ENCODE results near the gene AGPAT2. TPM values are rescaled to one million over a fixed set of nuclear protein-coding genes. Genes with fewer than 3 reads are reported as not detected.

Gene AGPAT2
- total RNA-seq, 1 experiment from 2014 or later = 103 TPM

GRCh38 chr9:136701668-136702053 is 14.4 kb upstream of the AGPAT2 start:
- BruUV-seq (replicated peaks) = no TSS peak
- no peak overlapping the region for H3K4me3 ChIP-seq (ENCODE audit: low read length)
- intact Hi-C loops (cut with micrococcal nuclease) = no loop called here
- ChIA-PET CTCF (no interaction called here), POLR2A (ENCODE audit: unreplicated experiment) (no interaction called here)
- no peaks in the 10 kb centered on the region for H4K20me1 ChIP-seq (ENCODE audit: low read length)
- no peak overlapping the region for H2AFZ ChIP-seq (ENCODE audit: low read length)
- H3K36me3 ChIP-seq (ENCODE audit: low read depth, low read length) = no peaks in the 10 kb centered on the region
- H3K4me2 ChIP-seq (ENCODE audit: low read length) = no peak overlapping the region
- no peaks in the 10 kb centered on the region for H3K79me2 ChIP-seq (ENCODE audit: low read length)
- no peaks in the 10 kb centered on the region for H3K9me3 ChIP-seq (ENCODE audit: low read length)
- no peak for ATAC-seq
- H3K9me2 ChIP-seq (replicated peaks; ENCODE audit: low read length) = no peaks in the 10 kb centered on the region
- H3F3A ChIP-seq (ENCODE audit: low read length, unreplicated experiment) = no peaks in the 10 kb centered on the region
- H3K27me3 ChIP-seq (ENCODE audit: low read length) = no peaks in the 10 kb centered on the region
- H3K4me1 ChIP-seq (ENCODE audit: insufficient read depth, low read length) = no peaks in the 10 kb centered on the region
- no peak overlapping the region for H3K27ac ChIP-seq (ENCODE audit: low read length)
- H3K9ac ChIP-seq (ENCODE audit: low read length) = no peak overlapping the region
- DNase-seq = no peak
- TF ChIP-seq EZH2 (IDR thresholded peaks at IDR 0.05; ENCODE audit: low read length, unreplicated experiment) (no peak), EZH2phosphoT487 (IDR thresholded peaks at IDR 0.05; ENCODE audit: borderline replicate concordance, low read length) (no peak), CTCF (conservative IDR thresholded peaks at IDR 0.05; ENCODE audit: low read depth, low read length) (no peak)

- POLR2A ChIA-PET (ENCODE audit: unreplicated experiment) = no interaction called here
- CTCF ChIA-PET = no interaction called here
- no peaks in the 10 kb centered on the region for H4K20me1 ChIP-seq (ENCODE audit: low read length)
- H2AFZ ChIP-seq (ENCODE audit: low read length) = no peak overlapping the region
- intact Hi-C loops (cut with micrococcal nuclease) = no loop called here
- H3K27me3 ChIP-seq (ENCODE audit: low read length) = no peaks in the 10 kb centered on the region
- ATAC-seq (no peak), DNase-seq (no peak)
- no peaks in the 10 kb centered on the region for H3K36me3 ChIP-seq (ENCODE audit: low read depth, low read length)
- H3K9ac ChIP-seq (ENCODE audit: low read length) = no peak overlapping the region
- H3K4me3 ChIP-seq (ENCODE audit: low read length) = no peak overlapping the region
- no peaks in the 10 kb centered on the region for H3K9me2 ChIP-seq (replicated peaks; ENCODE audit: low read length)
- H3K27ac ChIP-seq (ENCODE audit: low read length) = no peak overlapping the region
- TF ChIP-seq EZH2phosphoT487 (IDR thresholded peaks at IDR 0.05; ENCODE audit: borderline replicate concordance, low read length) (no peak), EZH2 (IDR thresholded peaks at IDR 0.05; ENCODE audit: low read length, unreplicated experiment) (no peak), CTCF (conservative IDR thresholded peaks at IDR 0.05; ENCODE audit: low read depth, low read length) (no peak)
- no peaks in the 10 kb centered on the region for H3K9me3 ChIP-seq (ENCODE audit: low read length)
- BruUV-seq (replicated peaks) = no TSS peak
- H3F3A ChIP-seq (ENCODE audit: low read length, unreplicated experiment) = no peaks in the 10 kb centered on the region
- H3K79me2 ChIP-seq (ENCODE audit: low read length) = no peaks in the 10 kb centered on the region
- H3K4me2 ChIP-seq (ENCODE audit: low read length) = no peak overlapping the region
- peaks cover under 1% of the 10 kb centered on the region; the same call in 1 of the 2 replicates for H3K4me1 ChIP-seq (ENCODE audit: insufficient read depth, low read length)
Measured at GRCh38 chr9:136700959-136701667, 13.9 kb upstream of the AGPAT2 start.

GRCh38 chr9:136700304-136700703 is 13.0 kb upstream of the AGPAT2 start:
- Histone ChIP-seq H3K4me1 (ENCODE audit: insufficient read depth, low read length) (peaks cover 9% of the 10 kb centered on the region), H3K27me3 (ENCODE audit: low read length) (no peaks in the 10 kb centered on the region), H3K4me3 (ENCODE audit: low read length) (no peak overlapping the region), H3K9me3 (ENCODE audit: low read length) (no peaks in the 10 kb centered on the region), H4K20me1 (ENCODE audit: low read length) (no peaks in the 10 kb centered on the region), H3K9me2 (replicated peaks; ENCODE audit: low read length) (no peaks in the 10 kb centered on the region), H3K9ac (ENCODE audit: low read length) (no peak overlapping the region), H3F3A (ENCODE audit: low read length, unreplicated experiment) (no peaks in the 10 kb centered on the region), H3K4me2 (ENCODE audit: low read length) (no peak overlapping the region), H3K79me2 (ENCODE audit: low read length) (no peaks in the 10 kb centered on the region), H2AFZ (ENCODE audit: low read length) (no peak overlapping the region), H3K27ac (ENCODE audit: low read length) (no peak overlapping the region), H3K36me3 (ENCODE audit: low read depth, low read length) (no peaks in the 10 kb centered on the region)
- TF ChIP-seq EZH2phosphoT487 (IDR thresholded peaks at IDR 0.05; ENCODE audit: borderline replicate concordance, low read length) = no peak
- TF ChIP-seq EZH2 (IDR thresholded peaks at IDR 0.05; ENCODE audit: low read length, unreplicated experiment) = no peak
- TF ChIP-seq CTCF (conservative IDR thresholded peaks at IDR 0.05; ENCODE audit: low read depth, low read length) = no peak
- intact Hi-C loops (cut with micrococcal nuclease) = no loop called here
- ChIA-PET POLR2A (ENCODE audit: unreplicated experiment) (no interaction called here), CTCF (no interaction called here)
- DNase-seq (peak; percentile 39), ATAC-seq (no peak)
- no TSS peak for BruUV-seq (replicated peaks)
